ENCODE measurements around the gene KCNT1. TPM values are rescaled to one million over a fixed set of nuclear protein-coding genes. Genes with fewer than 3 reads are reported as not detected.

The KCNT1 gene
- polyA plus RNA-seq, 1 donor (not counting 4 experiments of a cell fraction or from before 2014, with no cell fraction given): not detected

DNA sequence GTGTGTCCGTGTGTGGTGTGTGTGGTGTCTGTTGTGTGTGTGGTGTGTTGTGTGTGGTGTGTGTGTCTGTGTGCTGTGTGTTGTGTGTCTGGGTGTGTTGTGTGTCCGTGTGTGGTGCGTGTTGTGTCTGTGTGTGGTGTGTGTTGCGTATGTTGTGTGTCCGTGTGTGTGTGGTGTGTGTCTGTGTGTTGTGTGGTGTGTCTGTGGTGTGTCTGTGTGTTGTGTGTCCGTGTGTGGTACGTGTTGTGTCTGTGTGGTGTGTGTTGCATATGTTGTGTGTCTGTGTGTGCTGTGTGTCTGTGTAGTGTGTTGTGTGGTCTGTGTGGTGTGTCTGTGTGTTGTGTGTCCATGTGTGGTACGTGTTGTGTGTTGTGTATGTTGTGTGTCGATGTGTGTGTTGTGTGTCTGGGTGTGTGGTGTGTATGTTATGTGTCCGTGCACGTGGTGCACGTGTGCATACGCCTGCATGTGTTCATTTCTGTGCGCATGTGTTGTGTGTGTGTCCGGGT is 72.3 kb downstream of the KCNT1 start:
- DNase-seq (ENCODE audit: low read depth, low spot score): no peak
- H4K20me1 ChIP-seq (ENCODE audit: control insufficient read depth, extremely low read depth, insufficient read depth, low read length): no peaks in the 10 kb centered on the region
- no peaks in the 10 kb centered on the region for H3K4me1 ChIP-seq (ENCODE audit: control insufficient read depth, extremely low read depth, insufficient read depth, low read length)
- no peaks in the 10 kb centered on the region for H3K79me2 ChIP-seq (ENCODE audit: control insufficient read depth, insufficient read depth, low read length)
- dilution Hi-C loops (cut with MboI; ENCODE audit: extremely low pct_ligation_motif_present, low sequenced_read_pairs): no loop called here
- H3K27ac ChIP-seq (ENCODE audit: control insufficient read depth, insufficient read depth, low read length): no peak overlapping the region
- no peaks in the 10 kb centered on the region for H3K9me1 ChIP-seq (ENCODE audit: control insufficient read depth, extremely low read depth, insufficient read depth, low read length)
- H3K9me3 ChIP-seq (ENCODE audit: control insufficient read depth, low read depth, low read length): no peaks in the 10 kb centered on the region
- no peaks in the 10 kb centered on the region for H3K36me3 ChIP-seq (ENCODE audit: control insufficient read depth in 2 of 2, extremely low read depth in 1 of 2, insufficient read depth in 2 of 2, low read length in 2 of 2)
- H3K9ac ChIP-seq (ENCODE audit: control insufficient read depth, extremely low read depth, insufficient read depth, low read length): no peak overlapping the region
- no peak overlapping the region for H3K4me2 ChIP-seq (ENCODE audit: control insufficient read depth, extremely low read depth, insufficient read depth, low read depth, low read length)
- no peak overlapping the region for H2AFZ ChIP-seq (ENCODE audit: control insufficient read depth, low read length)
- no peak for FAIRE-seq
- no peak overlapping the region for H3K4me3 ChIP-seq (ENCODE audit: control insufficient read depth in 2 of 3, extremely low read depth in 1 of 3, insufficient read depth in 2 of 3, low read depth in 1 of 3, low read length in 3 of 3)
- no peaks in the 10 kb centered on the region for H3K27me3 ChIP-seq (ENCODE audit: control insufficient read depth, extremely low read depth, insufficient read depth, low read length)
- TF ChIP-seq, protein P1, sequence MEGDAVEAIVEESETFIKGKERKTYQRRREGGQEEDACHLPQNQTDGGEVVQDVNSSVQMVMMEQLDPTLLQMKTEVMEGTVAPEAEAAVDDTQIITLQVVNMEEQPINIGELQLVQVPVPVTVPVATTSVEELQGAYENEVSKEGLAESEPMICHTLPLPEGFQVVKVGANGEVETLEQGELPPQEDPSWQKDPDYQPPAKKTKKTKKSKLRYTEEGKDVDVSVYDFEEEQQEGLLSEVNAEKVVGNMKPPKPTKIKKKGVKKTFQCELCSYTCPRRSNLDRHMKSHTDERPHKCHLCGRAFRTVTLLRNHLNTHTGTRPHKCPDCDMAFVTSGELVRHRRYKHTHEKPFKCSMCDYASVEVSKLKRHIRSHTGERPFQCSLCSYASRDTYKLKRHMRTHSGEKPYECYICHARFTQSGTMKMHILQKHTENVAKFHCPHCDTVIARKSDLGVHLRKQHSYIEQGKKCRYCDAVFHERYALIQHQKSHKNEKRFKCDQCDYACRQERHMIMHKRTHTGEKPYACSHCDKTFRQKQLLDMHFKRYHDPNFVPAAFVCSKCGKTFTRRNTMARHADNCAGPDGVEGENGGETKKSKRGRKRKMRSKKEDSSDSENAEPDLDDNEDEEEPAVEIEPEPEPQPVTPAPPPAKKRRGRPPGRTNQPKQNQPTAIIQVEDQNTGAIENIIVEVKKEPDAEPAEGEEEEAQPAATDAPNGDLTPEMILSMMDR (optimal IDR thresholded peaks at IDR 0.05 in 1 of 3, IDR thresholded peaks at IDR 0.05 in 1 of 3, conservative IDR thresholded peaks at IDR 0.05 in 1 of 3; ENCODE audit: extremely low read depth in 1 of 3, insufficient read depth in 2 of 3, low read length in 3 of 3): no peak
- TF ChIP-seq EZH2 (IDR thresholded peaks at IDR 0.05; ENCODE audit: low read length): no peak

DNA sequence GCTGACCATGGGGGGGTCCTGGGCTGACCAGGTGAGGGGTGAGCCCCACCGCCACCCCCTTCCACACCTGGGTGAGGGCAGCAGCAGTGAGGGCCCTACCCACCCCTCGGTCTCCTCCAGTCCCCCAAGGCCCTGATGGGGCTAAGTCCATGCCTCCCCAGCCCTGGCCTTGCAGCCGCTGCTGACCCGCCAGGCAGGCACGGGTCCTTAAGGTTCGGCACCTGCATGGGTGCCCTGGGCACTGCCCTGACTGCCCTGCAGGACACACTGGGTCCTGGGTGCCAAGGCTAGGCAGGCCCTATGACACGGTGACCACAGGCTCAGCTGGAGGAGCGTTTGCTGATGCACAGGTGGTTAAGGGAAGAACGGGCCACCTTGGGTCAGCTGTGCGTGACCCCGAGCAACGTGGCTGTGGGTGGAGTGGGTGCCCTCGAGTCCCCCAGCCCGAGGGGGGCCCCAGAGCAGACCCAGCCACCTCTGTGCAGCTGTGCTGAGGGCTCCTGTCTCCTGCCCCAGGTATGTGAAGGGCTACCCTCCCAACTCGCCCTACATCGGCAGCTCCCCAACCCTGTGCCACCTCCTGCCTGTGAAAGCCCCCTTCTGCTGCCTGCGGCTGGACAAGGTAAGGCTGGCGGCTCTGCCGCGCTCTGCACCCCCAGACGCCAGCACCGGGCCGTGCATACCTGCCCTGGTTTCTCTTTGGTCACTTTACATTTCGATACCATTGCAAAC is 73.0 kb downstream of the KCNT1 start:
- no peaks in the 10 kb centered on the region for H3K9me3 ChIP-seq (ENCODE audit: control insufficient read depth, low read depth, low read length)
- H3K4me1 ChIP-seq (ENCODE audit: control insufficient read depth, extremely low read depth, insufficient read depth, low read length): no peaks in the 10 kb centered on the region
- no peaks in the 10 kb centered on the region for H3K27me3 ChIP-seq (ENCODE audit: control insufficient read depth, extremely low read depth, insufficient read depth, low read length)
- H3K9ac ChIP-seq (ENCODE audit: control insufficient read depth, extremely low read depth, insufficient read depth, low read length): no peak overlapping the region
- no peak overlapping the region for H3K4me3 ChIP-seq (ENCODE audit: control insufficient read depth in 2 of 3, extremely low read depth in 1 of 3, insufficient read depth in 2 of 3, low read depth in 1 of 3, low read length in 3 of 3)
- H4K20me1 ChIP-seq (ENCODE audit: control insufficient read depth, extremely low read depth, insufficient read depth, low read length): no peaks in the 10 kb centered on the region
- no peaks in the 10 kb centered on the region for H3K79me2 ChIP-seq (ENCODE audit: control insufficient read depth, insufficient read depth, low read length)
- FAIRE-seq (no peak), DNase-seq (ENCODE audit: low read depth, low spot score) (no peak)
- TF ChIP-seq, protein P1 (optimal IDR thresholded peaks at IDR 0.05 in 1 of 3, IDR thresholded peaks at IDR 0.05 in 1 of 3, conservative IDR thresholded peaks at IDR 0.05 in 1 of 3; ENCODE audit: extremely low read depth in 1 of 3, insufficient read depth in 2 of 3, low read length in 3 of 3): no peak
- TF ChIP-seq EZH2 (IDR thresholded peaks at IDR 0.05; ENCODE audit: low read length): no peak
- no peaks in the 10 kb centered on the region for H3K36me3 ChIP-seq (ENCODE audit: control insufficient read depth in 2 of 2, extremely low read depth in 1 of 2, insufficient read depth in 2 of 2, low read length in 2 of 2)
- dilution Hi-C loops (cut with MboI; ENCODE audit: extremely low pct_ligation_motif_present, low sequenced_read_pairs): no loop called here
- H3K27ac ChIP-seq (ENCODE audit: control insufficient read depth, insufficient read depth, low read length): no peak overlapping the region
- H3K9me1 ChIP-seq (ENCODE audit: control insufficient read depth, extremely low read depth, insufficient read depth, low read length): no peaks in the 10 kb centered on the region
- H2AFZ ChIP-seq (ENCODE audit: control insufficient read depth, low read length): no peak overlapping the region
- no peak overlapping the region for H3K4me2 ChIP-seq (ENCODE audit: control insufficient read depth, extremely low read depth, insufficient read depth, low read depth, low read length)

Measured in keratinocyte (primary cell).